ENCODE results near the gene HPCAL1.

- TF ChIP-seq SPI1 (IDR thresholded peaks at IDR 0.05; ENCODE audit: low read depth, low read length) (no peak), POLR2A (IDR thresholded peaks at IDR 0.05; ENCODE audit: low read depth, low read length) (no peak), POLR2AphosphoS5 (IDR thresholded peaks at IDR 0.05; ENCODE audit: low read depth, low read length) (no peak), TAF1 (IDR thresholded peaks at IDR 0.05; ENCODE audit: low read depth, low read length) (no peak), PAX5 (IDR thresholded peaks at IDR 0.05; ENCODE audit: insufficient read depth, low read length, severe bottlenecking) (no peak), POU2F2 (IDR thresholded peaks at IDR 0.05; ENCODE audit: low read depth, low read length) (no peak)
These were observed 157.7 kb downstream of the HPCAL1 start for GRCh38 chr2:10460366-10460796.

Measured in GM12891 (cell line).